Psoas muscle (tissue), 8 donors: ENCODE results near the gene DLGAP3. TPM values are rescaled to one million over a fixed set of nuclear protein-coding genes. Genes with fewer than 3 reads are reported as not detected.

Source experiments
- ATAC-seq, 4 donors: fragments of 200-7000 bp; cut with Tn5 transposase; one replicate each; pipeline ENCODE4 v1.9.1; 2020; ENCODE audit warnings: moderate library complexity in 3 of 4, mild to moderate bottlenecking in 2 of 4
- DNase-seq, 2 donors: peaks; one replicate each; pipeline ENCODE4 v3.0.0-alpha.2; 2020
- H3K27ac ChIP-seq: fragments of 200-600 bp; one replicate; pipeline ENCODE4 v1.8.0; 2022
- H3K27me3 ChIP-seq, 3 donors: fragments of 200-600 bp in 1 of 3; one replicate each; pipeline versions ENCODE4 v1.6.1 to v1.8.0; 2013 to 2022; ENCODE audit warnings: low read length in 2 of 3, mild to moderate bottlenecking in 2 of 3, moderate library complexity in 1 of 3; ENCODE audit not compliant: insufficient read depth in 3 of 3
- H3K36me3 ChIP-seq, 2 donors: fragments of 200-600 bp in 1 of 2; one replicate each; pipeline versions ENCODE4 v1.6.1 to v1.8.0; 2013 to 2022; ENCODE audit warnings: low read depth in 1 of 2, mild to moderate bottlenecking in 1 of 2, moderate library complexity in 1 of 2; ENCODE audit not compliant: insufficient read depth in 1 of 2
- H3K4me1 ChIP-seq: fragments of 200-600 bp; one replicate; pipeline ENCODE4 v1.8.0; 2022
- H3K4me3 ChIP-seq: fragments of 200-600 bp; one replicate; pipeline ENCODE4 v1.8.0; 2022; ENCODE audit warnings: mild to moderate bottlenecking
- H3K9me3 ChIP-seq: fragments of 200-600 bp; one replicate; pipeline ENCODE4 v1.8.0; 2022
- WGBS, 3 donors: extraction: QIAGEN DNeasy Blood & Tissue Kit; methylation state at CpG; one replicate each; pipeline versions ENCODE4 v1.1.6 to v1.1.7; 2013; 5-methylcytosine and 5-hydroxymethylcytosine counted together
- intact Hi-C, 2 donors: fragments of 100-400 bp; cut with DNase I; formaldehyde crosslinking; loops; one replicate each; pipeline versions ENCODE4 v1.11.0 to v1.14.2; 2022
- polyA plus RNA-seq, 3 donors: library from polyadenylated mRNA; stranded (reverse); fragments of 200-250 nt; gene quantifications; one replicate each; pipeline ENCODE4 v1.2.3, GENCODE V29; 2013
- total RNA-seq, 4 donors: library from RNA; stranded (reverse); fragmentation: NEBNext Ultra II Directional in 2 of 4; extraction: Animal tissue kit (Norgen Biotek cat#: 25700) in 2 of 4; gene quantifications; one replicate each; pipeline versions ENCODE4 v1.2.1 to v1.2.4, GENCODE V29; 2021 to 2023
- TF ChIP-seq, protein P1 (sequence below): fragments of 200-600 bp; IDR thresholded peaks from one replicate; pipeline ENCODE4 v1.8.0; 2022; ENCODE audit warnings: antibody characterized with exemption
- donor health status: healthy with polysubstance abuse.
- donor health status: DM: no; HTN: no; CAD: no; lungs with moderate emphysema.
- donor health status: Bipolar disorder and iron deficiency.
- donor health status: healthy.
- donor health status: DM: yes; HTN: yes; CAD: no.
- donor health status: DM: no; HTN: no; CAD: no.
- donor health status: DM: no; HTN: no; CAD: no.
- donor health status: DM: yes; HTN: yes; CAD: no.

DLGAP3 gene
- total and polyA plus RNA-seq, 7 donors: 0.01 to 0.44 (median 0.08) TPM; not detected in 1

DNA sequence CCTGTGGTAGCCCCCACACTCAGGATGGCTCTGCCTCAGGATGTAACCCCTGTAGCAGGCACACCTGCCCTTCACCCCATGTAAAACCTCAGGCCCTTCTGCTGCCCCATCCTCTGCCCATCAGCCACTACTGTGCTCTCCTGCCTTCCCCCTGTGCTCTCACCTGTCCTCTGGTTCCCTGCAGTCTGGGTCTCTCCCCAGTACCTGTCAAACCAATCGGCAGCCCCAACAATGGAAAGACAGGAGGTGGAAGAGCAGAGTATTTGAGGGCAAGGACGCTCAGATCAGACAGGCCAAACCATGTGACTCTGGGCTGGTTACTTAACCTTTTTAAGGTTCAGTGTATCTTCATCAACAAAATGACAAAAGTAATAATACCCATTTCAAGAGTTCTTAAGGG lies 100.8 kb downstream of the DLGAP3 start:
- ATAC-seq (no peak), DNase-seq (no peak)
- intact Hi-C loops: no loop called here
- no peaks in the 10 kb centered on the region for H3K9me3 ChIP-seq
- no peaks in the 10 kb centered on the region for H3K4me1 ChIP-seq
- no peak overlapping the region for H3K27ac ChIP-seq
- H3K4me3 ChIP-seq: no peak overlapping the region
- 81 to 91% (median 85%) methylated on average over 2 of the region's 2 CpGs for WGBS, 3 donors
- peaks cover 0 to 4% of the 10 kb centered on the region in 2 donors for H3K36me3 ChIP-seq
- H3K27me3 ChIP-seq: no peaks in the 10 kb centered on the region
- TF ChIP-seq, protein P1, sequence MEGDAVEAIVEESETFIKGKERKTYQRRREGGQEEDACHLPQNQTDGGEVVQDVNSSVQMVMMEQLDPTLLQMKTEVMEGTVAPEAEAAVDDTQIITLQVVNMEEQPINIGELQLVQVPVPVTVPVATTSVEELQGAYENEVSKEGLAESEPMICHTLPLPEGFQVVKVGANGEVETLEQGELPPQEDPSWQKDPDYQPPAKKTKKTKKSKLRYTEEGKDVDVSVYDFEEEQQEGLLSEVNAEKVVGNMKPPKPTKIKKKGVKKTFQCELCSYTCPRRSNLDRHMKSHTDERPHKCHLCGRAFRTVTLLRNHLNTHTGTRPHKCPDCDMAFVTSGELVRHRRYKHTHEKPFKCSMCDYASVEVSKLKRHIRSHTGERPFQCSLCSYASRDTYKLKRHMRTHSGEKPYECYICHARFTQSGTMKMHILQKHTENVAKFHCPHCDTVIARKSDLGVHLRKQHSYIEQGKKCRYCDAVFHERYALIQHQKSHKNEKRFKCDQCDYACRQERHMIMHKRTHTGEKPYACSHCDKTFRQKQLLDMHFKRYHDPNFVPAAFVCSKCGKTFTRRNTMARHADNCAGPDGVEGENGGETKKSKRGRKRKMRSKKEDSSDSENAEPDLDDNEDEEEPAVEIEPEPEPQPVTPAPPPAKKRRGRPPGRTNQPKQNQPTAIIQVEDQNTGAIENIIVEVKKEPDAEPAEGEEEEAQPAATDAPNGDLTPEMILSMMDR: no peak

DNA sequence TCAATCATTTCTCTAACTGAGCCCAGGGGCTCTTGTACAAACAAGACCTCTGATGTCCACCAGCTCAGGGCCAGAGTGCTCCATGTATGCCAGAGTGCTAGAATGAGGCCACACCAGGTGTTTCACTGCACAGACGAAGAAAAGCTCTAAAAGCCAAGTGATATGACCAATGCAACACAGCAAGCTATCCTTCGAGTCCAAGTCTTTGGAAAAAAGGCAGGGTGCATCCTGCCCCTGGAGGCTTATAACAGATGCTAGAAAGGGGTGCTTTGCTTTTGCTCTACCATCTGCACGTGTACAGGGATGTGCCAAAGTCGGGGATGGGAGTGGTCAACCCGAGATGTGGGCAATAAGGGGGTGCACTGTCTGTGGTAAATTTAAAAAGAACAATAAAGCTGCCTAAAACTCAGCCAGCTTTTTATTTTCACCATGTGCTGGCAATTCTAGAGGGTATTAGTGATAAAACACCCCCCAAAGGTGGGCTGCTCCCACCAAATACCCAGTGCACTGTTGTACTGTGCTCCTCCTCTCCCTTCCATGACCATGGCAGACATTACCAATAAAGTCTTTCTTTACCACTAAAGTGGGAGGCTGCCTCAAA lies 102.0 kb downstream of the DLGAP3 start:
- ATAC-seq: no peak
- H3K4me1 ChIP-seq: no peaks in the 10 kb centered on the region

DNA sequence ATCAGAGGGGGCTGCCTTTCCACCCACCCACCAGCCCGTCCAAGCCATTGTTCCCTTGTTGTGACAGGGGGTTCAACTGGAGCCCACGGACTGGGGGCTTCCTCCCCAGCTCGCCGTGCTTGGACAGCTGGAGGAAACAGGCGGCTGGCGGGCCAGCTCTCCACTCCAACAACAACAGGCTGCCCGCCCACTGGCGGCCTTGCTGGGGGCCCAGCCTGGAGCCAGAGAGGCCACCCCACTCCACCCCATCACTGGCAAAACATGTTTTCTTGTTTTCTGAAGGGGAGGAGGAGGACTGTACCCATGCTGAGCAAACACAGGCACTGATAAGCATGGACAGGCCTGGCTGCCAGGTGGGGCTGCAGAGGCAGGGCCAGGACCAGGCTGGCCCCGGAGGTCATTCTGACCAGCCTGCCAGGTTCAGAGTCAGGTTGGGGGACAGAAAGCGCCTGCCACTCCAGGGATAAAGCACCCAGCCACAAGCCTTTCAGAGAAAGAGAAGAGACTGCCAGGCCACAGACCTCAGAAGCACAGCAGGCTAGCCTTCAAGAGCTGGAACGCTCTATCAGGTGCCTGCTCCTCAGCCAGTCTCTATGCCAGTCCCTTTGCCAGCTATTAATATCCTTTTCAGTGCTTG lies 103.9 kb downstream of the DLGAP3 start:
- H3K36me3 ChIP-seq: no peaks in the 10 kb centered on the region
- no peak for ATAC-seq
- no peaks in the 10 kb centered on the region for H3K27me3 ChIP-seq
- H3K4me3 ChIP-seq: no peak overlapping the region
- no peaks in the 10 kb centered on the region for H3K9me3 ChIP-seq
- no peaks in the 10 kb centered on the region for H3K4me1 ChIP-seq
- intact Hi-C loops: no loop called here
- 63 to 67% (median 67%) methylated on average over 11 of the region's 11 CpGs for WGBS, 3 donors
- H3K27ac ChIP-seq: no peak overlapping the region
- DNase-seq: no peak
- TF ChIP-seq, protein P1: no peak

More for the DNA sequence above, 102.0 kb downstream of the DLGAP3 start:
- intact Hi-C loops: no loop called here
- no peaks in the 10 kb centered on the region for H3K27me3 ChIP-seq
- H3K36me3 ChIP-seq: peaks cover 0 to 4% of the 10 kb centered on the region in 2 donors
- no peak for DNase-seq
- WGBS, 3 donors: 77 to 87% (median 80%) methylated on average over 5 of the region's 5 CpGs
- H3K9me3 ChIP-seq: no peaks in the 10 kb centered on the region
- no peak overlapping the region for H3K27ac ChIP-seq
- no peak overlapping the region for H3K4me3 ChIP-seq
- TF ChIP-seq, protein P1: no peak

DNA sequence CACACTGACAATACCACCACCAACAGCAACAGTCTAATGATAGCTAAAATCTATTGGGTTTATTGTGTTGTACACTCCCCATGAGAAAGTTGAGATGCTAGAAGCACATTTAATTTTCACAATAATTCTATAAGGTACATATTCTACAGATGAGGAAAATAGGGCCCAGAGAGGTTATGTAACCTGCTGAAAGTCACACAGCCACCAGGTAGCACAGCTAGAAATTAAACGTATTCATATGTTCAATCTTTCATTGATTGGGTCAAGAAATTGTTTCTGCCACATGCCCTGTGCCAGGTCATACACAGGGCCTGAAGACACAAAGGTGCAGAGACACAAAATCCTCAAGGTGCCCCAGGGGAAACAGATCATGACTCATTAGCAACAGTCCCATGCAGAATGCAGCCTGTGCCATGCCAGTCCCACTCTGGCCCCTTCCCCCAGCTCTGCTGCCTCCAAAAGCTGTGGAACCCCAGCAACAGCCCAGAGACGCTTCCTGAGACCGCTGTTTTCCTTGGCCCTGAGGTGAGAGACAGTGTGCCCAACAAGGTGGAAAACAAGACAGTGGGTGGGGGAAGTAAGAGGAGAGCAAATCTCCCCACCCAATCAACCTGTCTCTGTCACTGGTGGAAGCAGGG lies 104.5 kb downstream of the DLGAP3 start:
- Histone ChIP-seq H3K36me3 (no peaks in the 10 kb centered on the region), H3K27ac (no peak overlapping the region), H3K27me3 (no peaks in the 10 kb centered on the region), H3K4me3 (no peak overlapping the region), H3K9me3 (no peaks in the 10 kb centered on the region), H3K4me1 (no peaks in the 10 kb centered on the region)
- WGBS, 3 donors: 85 to 91% (median 89%) methylated on average over 3 of the region's 3 CpGs
- TF ChIP-seq, protein P1: no peak
- ATAC-seq (no peak), DNase-seq (no peak)
- intact Hi-C loops: no loop called here
